CD4-positive, alpha-beta T cell treated with Interleukin-1 beta for 1 hour (primary cell): Measurements from ENCODE around the gene MIER2.
"Not testable (repeated sequence)": the region's sequence is repeated elsewhere in the genome, so short reads cannot be mapped to it uniquely, and the experiment has no call there.

Experiments
- DNase-seq, 2 donors: peaks; one replicate each; pipeline ENCODE4 v3.0.0-alpha.2; 2020 to 2022

MIER2 gene

DNA sequence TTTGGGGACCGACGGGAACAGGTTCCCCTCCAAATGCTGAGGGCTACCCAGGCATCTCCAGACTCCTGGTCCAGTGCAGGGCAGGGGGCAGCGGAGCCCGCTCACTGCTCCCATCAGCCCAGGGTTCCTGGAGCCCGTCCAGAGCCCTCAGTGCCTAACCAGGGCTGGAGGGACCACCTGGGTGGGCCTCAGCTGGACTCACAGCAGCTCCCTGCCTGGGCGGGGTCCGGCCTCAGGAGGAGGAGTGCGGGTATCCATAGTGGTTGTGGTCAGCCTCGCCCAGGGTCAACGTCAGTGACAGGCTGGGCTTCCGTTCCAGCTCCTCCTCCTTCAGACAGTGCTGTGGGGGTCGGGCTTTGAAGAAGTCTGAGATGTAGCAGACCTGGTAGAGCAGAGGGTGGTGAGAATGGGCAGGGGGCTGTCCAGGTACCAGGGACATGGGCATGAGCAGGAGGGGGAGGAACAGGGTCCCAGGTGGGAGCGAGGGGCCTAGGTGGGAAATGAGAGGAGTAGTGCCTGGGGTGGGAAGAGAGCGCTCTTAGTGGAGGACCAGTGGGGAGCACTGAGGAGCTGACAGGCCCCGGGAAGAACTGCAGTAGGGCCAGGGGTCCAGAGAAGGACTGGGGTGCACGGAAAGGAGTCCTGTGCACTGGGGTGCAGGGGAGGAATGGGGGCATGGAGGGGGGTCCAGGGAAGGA, 63.3 kb downstream of the MIER2 start:
- DNase-seq: no peak

DNA sequence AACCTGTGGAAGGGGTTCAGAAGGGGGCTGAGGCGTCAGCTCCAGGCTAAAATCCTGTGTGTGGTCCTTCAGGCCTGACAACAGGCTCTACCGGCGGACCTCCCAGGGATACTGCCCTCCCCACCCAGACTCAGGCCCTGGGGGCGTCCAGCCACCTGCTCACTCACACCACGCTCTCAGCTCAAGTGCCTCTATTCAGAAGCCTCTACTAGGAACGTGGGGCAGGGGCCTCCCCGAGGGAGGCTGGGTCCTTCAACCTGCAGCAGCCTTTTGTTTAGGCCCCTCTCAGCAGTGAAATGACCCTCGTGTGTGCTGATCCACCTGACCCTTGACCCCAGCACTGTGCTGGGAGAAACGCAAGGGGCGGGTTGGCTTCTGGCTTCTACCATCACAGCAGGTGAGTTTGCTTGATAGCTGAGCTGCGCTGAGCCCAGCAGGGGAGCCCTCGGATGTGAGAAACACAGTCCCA, 64.0 kb downstream of the MIER2 start:
- DNase-seq: no peak

DNA sequence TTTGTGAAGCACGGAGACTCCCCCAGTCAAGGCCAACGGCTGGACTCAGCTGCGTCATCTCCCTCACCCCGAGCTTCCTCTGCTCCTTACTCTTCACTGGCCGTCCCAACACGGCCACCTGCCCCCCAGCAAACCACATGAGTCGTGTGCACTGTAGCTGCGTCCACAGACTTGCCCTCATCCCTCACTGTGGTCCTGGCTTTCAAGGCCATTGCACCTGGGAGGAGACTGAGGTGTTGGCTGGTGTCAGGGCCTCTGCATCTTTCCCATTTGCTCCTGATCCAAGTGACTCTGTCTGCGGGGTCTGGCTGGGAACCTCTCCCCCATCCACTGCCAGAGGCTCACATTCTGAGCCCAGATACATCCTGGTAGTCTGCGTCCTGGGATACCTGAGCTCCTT, 64.9 kb downstream of the MIER2 start:
- no peak for DNase-seq

DNA sequence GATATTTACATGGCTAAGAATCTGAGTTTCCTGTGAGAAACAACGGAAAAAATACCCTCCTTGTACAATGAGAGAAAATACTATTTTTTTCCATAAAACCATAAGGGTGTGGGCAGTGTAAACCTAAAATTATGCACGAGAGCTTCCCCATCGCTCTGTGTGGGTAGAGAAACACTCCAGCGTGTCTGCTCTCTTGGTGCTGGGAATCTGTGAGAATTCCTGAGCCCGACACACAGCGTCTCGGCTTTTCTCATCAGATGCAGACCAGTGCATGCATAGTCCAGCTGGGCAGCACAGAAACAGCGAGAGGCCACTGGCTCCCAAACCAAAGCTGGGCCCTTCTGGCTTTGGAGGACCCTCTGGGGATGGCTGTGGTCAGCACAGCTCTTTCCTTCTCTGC, 65.4 kb downstream of the MIER2 start:
- no peak for DNase-seq

DNA sequence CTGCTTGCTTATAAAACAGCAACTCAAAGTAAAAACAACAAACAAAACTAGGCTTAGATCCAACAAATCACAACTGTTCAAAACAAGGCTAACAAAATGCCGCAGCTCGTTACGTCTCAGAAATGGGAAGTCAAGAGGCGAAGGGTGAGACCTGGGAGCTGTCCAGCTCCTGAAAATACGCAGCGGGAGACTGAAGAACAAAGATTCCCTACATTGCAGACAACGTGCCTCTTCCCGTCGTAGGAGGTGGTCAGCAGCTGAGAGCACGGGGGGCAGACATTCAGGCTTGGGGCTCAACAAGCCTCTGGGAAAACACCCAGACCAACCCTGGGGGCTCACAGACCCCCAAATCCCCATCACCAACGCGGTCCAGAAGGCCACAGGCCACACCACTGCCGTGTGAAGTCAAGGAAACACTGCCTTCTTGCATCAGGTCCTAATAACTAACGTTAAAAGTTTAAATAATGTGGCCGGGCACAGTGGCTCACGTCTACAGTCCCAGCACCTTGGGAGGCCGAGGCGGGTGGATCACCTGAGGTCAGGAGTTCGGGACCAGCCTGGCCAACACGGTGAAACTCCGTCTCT, 66.9 kb downstream of the MIER2 start:
- no peak for DNase-seq

DNA sequence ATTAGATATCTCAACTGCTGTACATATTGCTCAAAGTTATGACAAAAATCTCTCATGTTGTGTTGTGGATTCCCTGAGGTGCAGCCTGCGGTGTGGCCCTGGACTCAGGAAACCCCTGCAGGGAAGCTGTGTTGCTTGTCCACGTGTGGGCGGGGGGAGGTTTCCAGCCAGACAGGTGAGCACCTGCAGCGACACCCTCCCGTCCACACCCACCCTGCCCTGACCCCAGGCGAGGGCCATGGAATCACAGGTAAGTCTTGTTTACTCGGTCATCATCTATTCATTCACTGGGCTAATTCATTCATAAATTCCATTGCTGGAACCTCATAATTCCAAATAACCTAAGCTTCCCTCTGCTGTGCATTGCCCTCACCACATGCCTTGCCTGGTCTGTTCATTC, 67.5 kb downstream of the MIER2 start:
- no peak for DNase-seq

DNA sequence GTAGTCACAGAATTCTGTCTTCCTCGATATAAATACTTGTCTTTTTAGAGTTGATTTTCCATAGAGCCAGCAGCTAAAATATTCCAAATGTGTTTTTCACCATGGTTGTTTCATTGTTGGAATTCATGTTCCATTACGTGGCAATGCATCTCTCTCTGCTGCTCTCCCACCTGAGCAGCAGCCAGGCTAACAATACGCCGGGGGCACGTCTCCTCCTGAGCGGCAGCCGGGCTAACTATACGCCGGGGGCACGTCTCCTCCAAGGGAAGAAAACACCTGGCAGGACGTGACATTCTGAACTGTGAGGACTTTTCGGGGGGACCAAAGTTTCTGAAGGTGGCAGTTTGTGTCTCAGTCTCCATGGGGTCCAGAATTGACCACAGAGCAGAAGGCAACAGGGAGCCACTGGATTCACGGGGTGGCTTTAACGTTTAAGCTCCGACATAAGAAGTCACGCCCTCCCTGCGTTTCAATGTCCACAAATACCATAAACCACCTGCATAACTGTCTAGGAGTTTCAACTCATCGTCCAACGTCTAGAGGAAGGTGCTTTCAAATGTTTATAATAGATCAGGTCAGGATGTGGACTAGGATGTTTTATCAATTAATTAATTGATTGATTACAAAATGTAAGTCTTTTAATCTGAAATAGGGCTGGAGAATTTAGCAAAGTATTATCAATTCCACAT, 68.5 kb downstream of the MIER2 start:
- no peak for DNase-seq

DNA sequence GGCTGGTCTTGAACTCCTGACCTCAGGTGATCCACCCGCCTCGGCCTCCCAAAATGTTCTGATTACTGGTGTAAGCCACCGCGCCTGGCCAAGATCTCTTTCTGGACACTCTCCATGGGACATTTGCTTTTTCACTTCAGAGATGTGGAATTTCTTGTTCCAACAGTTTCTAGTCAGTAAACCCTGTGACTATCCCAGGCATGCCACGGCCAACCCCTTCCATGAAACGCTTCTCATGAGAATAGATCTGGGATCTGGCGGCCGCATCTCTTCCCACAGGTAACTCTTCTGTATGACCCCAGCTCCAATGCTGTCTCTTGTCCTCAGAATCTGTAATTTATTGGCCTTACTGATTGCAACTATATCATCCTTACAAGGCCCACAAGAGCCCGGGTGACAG, 69.6 kb downstream of the MIER2 start:
- no peak for DNase-seq

DNA sequence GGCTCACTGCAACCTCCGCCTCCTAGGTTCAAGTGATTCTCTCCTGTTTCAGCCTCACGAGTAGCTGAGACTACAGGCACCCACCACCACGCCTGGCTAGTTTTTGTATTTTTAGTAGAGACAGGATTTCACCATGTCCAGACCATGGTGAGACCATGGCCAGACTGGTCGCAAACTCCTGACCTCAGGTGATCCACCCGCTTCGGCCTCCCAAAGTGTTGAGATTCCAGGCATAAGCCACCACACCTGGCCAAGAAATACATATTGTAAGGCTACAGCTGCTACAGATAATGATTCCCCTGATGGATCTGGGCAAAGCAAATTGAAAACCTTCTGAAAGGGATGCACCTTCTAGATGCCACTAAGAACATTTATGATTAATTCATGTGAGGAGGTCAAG, 71.2 kb downstream of the MIER2 start:
- DNase-seq: no peak

DNA sequence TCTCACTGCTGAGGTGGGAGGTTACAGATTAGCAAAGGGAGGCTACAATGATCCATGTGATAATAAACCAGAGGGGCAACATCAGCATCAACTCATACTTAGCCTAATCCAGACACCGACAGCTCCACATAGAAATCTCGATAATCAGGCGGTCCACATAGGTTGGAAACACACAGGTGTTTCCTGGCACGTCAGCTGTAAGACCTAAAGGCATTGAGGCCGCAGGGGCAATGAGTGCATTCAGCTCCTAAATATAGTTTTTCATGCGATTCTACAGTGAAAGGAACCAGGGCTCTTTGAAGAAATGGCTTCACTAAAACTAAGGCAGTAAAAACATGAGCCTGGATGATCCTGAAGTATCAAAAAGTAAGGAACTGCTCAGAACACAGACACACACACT, 72.7 kb downstream of the MIER2 start:
- DNase-seq: no peak

DNA sequence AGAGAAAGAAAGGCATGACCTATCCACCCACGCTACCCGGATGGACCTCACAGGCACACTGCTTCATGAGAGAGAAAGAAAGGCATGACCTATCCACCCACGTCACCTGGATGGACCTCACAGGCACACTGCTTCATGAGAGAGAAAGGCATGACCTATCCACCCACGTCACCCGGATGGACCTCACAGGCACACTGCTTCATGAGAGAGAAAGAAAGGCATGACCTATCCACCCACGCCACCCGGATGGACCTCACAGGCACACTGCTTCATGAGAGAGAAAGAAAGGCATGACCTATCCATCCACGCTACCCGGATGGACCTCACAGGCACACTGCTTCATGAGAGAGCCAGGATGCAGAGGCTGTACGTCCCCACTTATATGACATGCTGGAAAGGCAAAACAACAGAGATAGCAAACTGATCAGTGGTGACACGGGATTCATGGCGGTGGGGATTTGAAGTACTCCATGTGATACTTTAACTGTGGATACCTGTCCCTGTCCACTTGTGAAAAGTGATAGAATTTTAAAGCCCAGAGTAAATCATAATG, 73.8 kb downstream of the MIER2 start:
- DNase-seq: not testable (repeated sequence)

DNA sequence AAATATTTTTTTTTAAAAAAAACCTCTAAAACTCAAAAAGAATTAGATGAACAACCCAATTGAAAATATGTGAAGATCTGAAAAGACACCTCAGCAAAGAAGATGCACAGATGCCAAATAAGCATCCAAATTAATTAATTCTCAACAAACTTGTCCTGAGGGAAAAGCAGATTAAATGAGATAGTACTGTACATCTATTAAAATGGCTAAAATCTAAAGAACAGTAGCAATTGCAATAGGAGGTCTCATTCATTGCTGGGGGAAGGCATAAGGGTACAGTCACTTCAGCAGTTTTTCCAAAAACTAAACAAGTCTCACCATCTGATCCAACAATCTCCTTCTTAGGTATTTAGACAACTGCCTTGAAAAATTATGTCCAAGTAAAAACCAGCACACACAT, 75.4 kb downstream of the MIER2 start:
- DNase-seq: no peak

DNA sequence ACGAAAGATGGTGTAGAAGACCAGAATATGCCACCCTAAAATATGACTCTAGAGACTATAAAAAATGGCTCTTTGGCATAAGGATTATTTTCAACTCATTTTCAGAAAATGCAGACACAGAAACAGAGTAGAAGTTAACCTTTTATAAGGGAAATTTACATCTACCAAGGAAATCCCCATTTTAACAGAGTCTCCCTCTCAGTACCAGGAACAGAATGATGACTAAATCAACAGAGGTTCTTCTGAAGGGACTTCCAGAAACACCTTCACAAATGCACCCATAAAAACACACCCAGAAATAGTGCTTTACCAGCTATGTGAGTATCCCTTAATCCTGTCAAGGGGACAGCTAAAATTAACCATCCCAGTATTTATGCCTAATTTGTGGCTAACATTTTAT, 82.5 kb downstream of the MIER2 start:
- DNase-seq: no peak

DNA sequence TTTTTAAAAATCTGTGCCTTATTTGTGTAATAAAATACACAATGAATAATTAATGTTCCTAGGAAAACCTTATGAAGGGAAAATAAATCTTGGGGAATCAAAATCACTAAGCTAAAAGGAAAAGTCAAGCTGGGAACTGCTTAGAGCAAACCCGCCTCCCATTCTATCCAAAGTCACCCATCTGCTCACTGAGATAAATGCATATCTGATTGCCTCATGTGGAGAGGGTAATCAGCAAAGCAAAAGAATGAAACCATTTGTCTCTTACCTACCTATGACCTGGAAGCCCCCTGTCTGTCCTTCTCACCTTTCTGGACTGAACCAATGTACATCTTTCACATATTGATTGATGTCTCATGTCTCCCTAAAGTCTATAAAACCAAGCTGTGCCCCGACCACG, 87.8 kb downstream of the MIER2 start:
- DNase-seq: not testable (repeated sequence)
